Measurements from ENCODE around the gene UNC119.

The UNC119 gene

DNA sequence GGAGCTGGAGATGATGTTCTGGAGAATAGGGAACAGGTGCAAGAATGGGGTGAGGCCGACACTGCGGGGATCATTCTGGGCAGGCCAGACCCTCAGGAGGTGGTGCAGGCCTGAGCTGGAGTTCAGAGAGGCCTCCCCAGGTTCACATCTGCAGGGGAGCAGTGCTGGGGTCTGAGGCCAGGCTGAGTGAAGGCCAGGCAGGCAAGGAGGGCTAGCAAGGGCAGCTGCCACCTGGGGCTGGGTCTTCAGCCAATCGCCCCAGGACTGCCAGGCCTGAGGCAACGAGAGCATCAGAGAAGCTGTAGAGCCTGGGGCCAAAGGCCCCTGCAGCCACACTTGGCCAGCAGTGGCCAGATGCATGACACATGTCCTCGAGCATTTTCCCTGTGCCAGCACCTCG lies 31.7 kb downstream of the UNC119 start:
- no peak for DNase-seq

GRCh38 chr17:28519236-28519635 lies 33.2 kb downstream of the UNC119 start:
- DNase-seq, result no peak

GRCh38 chr17:28518578-28518977 lies 33.8 kb downstream of the UNC119 start:
- DNase-seq, result no peak

DNA sequence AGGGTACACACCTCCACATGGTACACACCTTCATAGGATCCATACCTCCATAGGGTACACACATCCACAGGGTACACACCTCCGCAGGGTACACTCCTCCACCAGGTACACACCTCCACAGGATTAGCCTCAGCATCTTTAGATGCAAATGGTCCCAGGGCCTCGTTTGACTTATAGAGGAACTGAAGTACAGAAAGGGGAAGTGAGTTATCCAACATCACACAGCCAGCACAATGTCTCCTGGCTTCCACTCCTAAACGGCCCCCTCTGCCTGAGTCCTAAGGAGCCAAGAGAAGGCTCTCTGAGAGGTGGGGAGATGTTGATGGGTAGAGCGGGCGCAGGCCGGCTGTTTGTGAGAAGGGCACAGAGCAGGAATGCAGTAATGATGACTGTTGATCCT lies 34.3 kb downstream of the UNC119 start:
- no peak for DNase-seq

DNA sequence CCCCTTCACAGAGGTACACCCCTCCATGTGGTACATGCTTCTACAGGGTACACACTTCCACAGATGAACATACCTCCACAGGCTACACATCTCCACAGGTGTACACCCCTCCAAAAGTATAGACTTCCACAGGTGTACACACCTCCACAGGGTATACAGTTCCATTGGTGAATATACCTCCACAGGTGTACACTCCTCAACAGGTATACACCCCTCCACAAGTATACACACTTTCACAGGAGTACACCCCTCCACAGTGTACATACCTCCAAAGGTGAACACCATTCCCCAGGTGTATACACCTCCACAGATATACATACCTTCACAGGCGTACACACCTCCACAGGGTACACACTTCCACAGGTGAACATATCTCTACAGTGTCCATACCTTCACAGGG lies 36.9 kb downstream of the UNC119 start:
- DNase-seq, result no peak

DNA sequence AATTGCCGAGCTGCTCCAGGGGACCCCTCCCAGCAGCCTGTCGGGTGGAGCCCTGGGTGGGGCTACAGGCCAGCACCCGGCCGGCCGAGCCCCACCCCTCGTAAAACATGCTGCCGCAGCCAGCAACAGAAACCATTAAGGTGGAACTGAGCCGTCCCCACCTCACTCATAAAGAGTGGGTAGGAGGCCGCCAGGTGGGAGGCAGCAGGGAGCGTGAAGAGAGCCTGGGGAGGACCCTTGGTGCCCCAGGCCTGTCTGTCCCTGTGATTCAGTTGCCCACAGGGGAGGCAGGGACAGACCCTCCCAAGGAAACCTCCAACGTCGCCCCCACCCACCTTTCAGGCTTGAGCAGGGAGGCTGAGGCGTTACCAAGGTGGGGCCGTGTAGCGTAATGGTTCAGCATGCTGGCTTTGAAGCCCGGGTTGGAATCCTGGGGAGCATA lies 37.8 kb downstream of the UNC119 start:
- no peak for DNase-seq

- no peak for DNase-seq
These were observed 38.9 kb downstream of the UNC119 start for GRCh38 chr17:28513476-28513875.

- no peak for DNase-seq
These were observed 40.5 kb downstream of the UNC119 start for GRCh38 chr17:28511858-28512461.

GRCh38 chr17:28509789-28510188 lies 42.6 kb downstream of the UNC119 start:
- no peak for DNase-seq

- no peak for DNase-seq
These were observed 44.2 kb downstream of the UNC119 start for GRCh38 chr17:28508211-28508724.

- no peak for DNase-seq
These were observed 44.7 kb downstream of the UNC119 start for GRCh38 chr17:28507567-28508203.

DNA sequence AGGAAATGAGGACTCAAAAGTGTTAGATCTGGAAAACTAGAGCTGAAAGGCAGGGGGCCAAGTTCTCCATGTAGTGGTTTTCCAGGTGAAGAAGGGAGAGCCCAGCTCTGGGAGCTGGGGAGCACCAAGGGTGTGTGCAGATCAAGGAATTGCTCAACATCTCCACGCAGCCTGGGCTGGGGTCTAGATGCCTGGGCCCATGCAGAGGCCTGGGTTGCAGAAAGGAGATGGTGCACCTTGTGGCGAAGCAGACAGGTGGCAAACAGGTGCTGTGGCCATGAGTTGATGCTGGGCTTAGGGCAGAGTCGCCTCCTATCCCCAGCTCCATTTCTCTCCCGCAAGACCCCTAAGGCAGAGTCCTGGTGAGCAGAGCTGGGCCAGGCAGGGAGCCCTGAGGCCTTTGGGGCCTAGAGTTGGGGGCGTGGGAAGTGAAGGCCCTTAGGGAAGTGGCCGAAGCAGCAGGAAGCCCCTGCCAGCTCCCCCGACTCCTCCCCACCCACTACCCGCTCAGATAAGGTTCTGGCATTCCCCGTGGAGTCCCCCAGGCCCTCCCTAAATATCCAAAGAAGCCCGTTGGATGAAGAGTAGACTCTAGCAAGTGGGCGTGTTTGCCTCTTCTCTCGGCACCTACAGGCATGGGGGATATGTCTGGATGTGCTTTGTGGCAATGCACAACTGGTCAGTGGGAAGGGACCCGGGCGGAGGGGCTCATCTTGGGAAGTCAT lies 45.5 kb downstream of the UNC119 start:
- no peak for DNase-seq

- DNase-seq, result no peak
These were observed 46.3 kb downstream of the UNC119 start, which contains the start of gene FOXN1 for GRCh38 chr17:28505986-28506665. Gene FOXN1 (plus strand): TSS chr17:28506348. CDS start chr17:28523970, 17,622 bp downstream.

- DNase-seq, result no peak
These were observed 49.0 kb downstream of the UNC119 start for GRCh38 chr17:28503420-28503819.

DNA sequence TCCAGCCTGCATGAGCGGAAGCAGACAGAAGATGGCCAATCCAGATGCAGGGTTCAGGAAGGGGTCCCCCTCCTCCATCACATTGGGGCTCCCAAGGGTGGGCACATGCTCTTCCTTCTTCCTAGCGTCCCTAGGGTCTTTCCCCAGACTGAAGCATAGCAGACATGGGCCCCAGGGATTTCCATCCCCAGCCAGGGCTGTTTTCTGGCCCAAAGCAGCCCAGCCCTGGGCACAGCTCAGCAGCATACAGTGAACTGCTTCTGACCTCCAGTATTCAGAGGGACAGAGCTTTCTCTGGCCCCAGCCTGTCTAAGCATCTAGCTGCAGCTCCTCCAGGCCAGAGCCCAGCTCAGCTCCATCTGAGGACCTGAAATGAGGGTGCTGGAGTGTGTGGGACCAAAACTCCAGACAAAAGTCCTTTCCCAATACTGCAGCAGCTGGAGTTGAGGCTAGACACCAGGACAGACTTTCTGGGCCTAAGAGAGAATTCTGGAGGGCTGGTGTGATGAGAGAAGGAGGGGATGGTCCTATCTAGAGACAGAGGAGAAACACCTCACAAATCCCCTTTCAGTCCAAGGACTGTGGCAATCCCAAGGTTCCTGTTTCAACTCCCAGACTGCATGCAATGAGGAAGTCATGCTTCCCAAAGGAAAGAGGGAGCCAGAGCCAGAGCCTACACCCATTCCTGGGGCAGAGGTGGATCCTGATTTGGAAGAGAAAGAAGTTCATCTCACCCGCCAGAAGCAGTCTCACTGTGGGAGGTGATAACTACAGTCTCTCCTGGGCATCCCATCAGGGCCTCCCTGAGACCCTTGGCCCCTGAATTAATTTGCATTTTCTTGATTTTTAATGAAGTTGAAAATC lies 50.8 kb downstream of the UNC119 start:
- no peak for DNase-seq

- no peak for DNase-seq
These were observed 51.6 kb downstream of the UNC119 start for GRCh38 chr17:28500712-28501379.

- no peak for DNase-seq
These were observed 52.6 kb downstream of the UNC119 start for GRCh38 chr17:28499684-28500357.

DNA sequence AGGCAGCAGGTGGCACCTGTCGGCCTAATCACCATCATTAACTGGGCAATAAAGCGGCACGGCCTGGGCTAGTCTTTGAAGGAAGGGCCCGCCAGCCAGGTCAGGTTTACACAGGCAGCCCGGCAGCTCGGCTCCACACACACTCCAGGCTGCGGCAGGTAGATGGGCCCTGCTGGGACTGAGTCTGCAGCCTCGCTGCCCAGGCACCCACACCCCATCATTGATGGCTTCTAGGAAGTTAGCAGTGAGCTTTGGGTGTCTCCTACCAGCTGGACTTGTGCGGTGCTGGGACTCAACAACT lies 53.1 kb downstream of the UNC119 start:
- DNase-seq, result no peak

GRCh38 chr17:28498652-28499363 lies 53.6 kb downstream of the UNC119 start:
- DNase-seq, result no peak

- DNase-seq, result no peak
These were observed 54.5 kb downstream of the UNC119 start for GRCh38 chr17:28497931-28498330.
